GM12874 (cell line): ENCODE results near the gene DRC3.

Source experiments
- TF ChIP-seq, protein P1 (sequence below): IDR thresholded peaks from 2 replicates; pipeline ENCODE4 v1.5.1; 2011; ENCODE audit warnings: low read depth, mild to moderate bottlenecking, control low read depth, low read length, moderate library complexity; ENCODE audit not compliant: insufficient read depth

Gene DRC3

DNA sequence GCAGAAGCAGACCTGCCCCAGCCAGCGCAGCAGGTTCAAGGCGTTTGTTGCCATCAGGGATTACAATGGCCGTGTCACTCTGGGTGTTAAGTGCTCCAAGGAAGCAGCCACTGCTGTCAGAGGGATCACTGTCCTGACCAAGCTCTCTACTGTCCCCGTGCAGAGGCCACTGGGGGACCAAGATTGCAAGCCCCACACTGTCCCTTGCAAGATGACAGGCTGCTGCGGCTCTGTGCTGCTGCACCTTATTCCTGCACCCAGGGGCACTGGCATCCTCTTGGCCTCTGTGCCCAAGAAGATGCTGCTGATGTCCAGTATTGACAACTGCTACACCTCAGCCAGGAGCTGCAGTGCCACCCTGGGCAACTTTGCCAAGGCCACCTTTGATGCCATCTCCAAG is 38.6 kb downstream of the DRC3 start:
- TF ChIP-seq, protein P1, sequence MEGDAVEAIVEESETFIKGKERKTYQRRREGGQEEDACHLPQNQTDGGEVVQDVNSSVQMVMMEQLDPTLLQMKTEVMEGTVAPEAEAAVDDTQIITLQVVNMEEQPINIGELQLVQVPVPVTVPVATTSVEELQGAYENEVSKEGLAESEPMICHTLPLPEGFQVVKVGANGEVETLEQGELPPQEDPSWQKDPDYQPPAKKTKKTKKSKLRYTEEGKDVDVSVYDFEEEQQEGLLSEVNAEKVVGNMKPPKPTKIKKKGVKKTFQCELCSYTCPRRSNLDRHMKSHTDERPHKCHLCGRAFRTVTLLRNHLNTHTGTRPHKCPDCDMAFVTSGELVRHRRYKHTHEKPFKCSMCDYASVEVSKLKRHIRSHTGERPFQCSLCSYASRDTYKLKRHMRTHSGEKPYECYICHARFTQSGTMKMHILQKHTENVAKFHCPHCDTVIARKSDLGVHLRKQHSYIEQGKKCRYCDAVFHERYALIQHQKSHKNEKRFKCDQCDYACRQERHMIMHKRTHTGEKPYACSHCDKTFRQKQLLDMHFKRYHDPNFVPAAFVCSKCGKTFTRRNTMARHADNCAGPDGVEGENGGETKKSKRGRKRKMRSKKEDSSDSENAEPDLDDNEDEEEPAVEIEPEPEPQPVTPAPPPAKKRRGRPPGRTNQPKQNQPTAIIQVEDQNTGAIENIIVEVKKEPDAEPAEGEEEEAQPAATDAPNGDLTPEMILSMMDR: no peak

DNA sequence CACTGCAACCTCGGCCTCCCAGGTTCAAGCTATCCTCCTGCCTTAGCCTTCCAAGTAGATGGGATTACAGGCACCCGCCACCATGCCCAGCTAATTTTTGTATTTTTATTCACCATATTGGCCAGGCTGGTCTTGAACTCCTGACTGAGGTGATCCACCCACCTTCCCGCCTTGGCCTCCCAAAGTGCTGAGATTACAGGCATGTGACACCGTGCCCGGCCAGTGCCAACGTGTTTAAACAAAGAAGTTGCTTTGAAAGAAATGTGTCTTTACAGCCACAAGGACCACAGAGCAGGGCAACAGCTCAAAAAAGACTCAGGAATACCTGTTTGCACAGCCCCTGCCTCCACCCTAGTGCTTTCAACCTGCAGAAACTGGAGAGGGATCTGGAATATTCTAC is 41.3 kb downstream of the DRC3 start:
- TF ChIP-seq, protein P1: no peak

DNA sequence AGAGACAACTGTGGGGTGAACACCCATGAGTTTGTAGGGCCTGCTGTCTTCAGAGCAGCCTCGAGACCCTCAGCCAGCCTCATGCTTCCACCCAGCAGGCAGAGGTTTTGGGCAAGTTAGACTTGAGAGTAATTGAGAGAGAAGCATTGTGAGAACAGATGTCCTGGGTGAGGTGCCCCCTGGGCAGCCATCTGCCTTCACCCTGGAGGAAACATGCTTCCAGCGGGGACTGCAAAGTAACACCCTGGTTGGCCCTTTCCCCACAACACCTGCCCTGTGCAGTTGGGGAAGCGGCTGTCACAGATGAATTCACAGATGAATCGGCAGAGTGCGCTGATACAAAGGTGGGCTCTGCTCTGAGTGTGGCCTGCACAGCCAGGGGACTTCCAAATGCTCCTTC is 42.9 kb downstream of the DRC3 start:
- TF ChIP-seq, protein P1: no peak

DNA sequence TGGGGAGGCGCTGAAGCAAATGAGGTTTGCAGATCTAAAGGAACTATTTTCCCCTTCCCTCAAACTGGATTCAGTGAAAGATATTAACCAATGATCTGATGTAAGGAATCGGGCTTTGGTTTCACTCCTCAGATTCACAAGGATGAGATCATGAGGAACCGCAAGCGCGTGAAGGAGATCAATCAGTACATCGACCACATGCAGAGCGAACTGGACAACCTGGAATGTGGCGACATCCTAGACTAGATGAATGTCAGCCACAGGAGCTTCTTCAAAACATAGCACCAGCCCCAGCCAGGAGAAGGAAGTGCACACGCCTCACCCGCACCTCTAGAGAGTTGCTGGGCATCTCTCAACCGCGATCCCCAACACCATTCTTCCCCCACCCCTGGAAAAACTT is 43.8 kb downstream of the DRC3 start:
- TF ChIP-seq, protein P1: no peak

DNA sequence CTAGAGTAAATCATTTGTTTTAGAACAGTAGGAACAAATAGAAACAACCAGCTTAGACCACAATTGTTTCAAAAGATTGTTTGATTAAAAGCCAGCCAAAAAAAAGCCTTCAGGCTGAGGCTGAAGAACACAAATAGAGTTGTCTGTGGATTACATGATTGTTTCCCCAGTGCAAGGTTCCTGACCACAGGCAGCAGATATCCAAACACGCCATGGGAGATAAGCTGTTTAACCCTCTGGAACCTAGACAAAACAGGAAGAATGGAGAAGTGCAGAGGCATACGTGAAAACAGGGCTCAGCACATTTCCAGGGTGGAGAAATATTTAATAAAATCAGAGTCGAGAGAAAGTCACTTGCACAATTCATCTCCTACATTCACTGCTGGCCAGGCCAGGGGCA is 45.3 kb downstream of the DRC3 start:
- TF ChIP-seq, protein P1: no peak

DNA sequence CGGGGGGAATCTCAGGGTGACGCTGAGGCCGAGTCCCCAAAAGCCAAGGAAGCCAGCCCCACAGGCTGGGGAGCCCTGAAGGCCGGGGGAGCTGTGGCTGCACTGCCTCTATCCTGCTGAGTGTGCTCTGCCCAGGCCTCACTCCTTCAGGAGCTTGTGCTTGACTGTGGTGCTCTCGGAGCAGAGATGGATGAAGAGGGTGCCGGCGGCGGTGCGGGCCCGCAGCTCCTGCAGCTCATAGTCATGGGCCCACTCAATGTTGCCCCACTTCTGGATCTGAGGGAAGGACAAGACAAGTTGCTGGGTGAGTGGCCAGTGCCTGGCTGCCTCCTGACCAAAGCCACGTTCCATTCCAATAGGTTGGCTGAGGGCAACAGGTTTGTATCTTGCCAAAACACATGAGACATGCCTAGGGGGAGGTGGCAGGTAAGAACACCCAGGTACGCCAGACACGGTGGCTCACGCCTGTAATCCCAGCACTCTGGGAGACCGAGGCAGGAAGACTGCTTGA is 45.8 kb downstream of the DRC3 start:
- TF ChIP-seq, protein P1: no peak

DNA sequence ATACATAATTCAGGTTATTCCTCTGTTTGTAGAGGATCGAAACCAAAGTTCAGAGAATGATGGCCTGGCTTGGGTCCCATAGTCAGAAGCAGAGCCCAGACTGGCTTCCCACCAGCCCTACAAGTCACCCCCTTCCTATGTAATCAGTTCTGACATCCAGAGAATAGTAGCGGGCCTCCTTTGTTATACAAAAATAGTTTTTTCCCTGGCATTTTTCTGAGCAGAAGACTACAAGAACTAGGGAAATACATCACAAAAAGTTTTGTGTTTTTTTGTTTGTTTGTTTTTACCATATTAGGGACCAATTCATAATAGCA is 47.1 kb downstream of the DRC3 start:
- TF ChIP-seq, protein P1: no peak

DNA sequence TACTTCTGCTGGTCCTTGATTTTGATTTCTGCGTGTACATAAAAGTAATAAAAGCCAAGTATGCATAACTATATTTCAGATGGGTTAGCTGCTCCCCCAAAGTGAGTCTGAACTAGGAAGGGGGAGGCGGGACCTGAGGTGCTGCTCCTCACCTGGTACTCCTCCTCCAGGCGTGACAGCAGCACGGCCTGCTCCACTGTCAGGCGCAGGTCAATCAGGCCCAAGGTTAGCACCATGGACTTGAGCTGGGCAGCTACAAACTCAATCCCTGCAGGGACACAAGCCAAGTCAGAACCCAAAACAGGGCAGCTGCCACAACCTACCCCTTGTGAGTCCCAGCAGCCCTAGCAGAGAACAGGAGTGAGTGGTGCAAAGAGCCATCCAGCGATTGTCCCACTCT is 48.3 kb downstream of the DRC3 start:
- TF ChIP-seq, protein P1: no peak
